Mucosa of gallbladder (tissue), 1 donor: ENCODE measurements around the gene NUP160. TPM values are rescaled to one million over a fixed set of nuclear protein-coding genes. Genes with fewer than 3 reads are reported as not detected.
"Not testable (repeated sequence)": the region's sequence is repeated elsewhere in the genome, so short reads cannot be mapped to it uniquely, and the experiment has no call there.

ENCODE experiments used
- DNase-seq: peaks from one replicate; pipeline ENCODE4 v3.0.0-alpha.2; 2020; ENCODE audit warnings: low spot score
- total RNA-seq: library from RNA; stranded (reverse); gene quantifications from one replicate; pipeline ENCODE4 v1.2.1, GENCODE V29; 2021
- donor health status: DM: no; HTN: no; CAD: no.

The NUP160 gene
- 26.1 TPM for total RNA-seq

- DNase-seq, result peak; percentile 82
Measured at GRCh38 chr11:47847892-47848699, at the start of gene NUP160. Gene NUP160 (minus strand): TSS chr11:47848350. CDS start chr11:47848318, 32 bp downstream.

GRCh38 chr11:47896199-47896598 lies 48.0 kb upstream of the NUP160 start:
- no peak for DNase-seq

- no peak for DNase-seq
Measured at GRCh38 chr11:47895035-47895434, 46.9 kb upstream of the NUP160 start.

- DNase-seq, result not testable (repeated sequence)
Measured at GRCh38 chr11:47892546-47893276, 44.6 kb upstream of the NUP160 start.

- DNase-seq, result no peak
Measured at GRCh38 chr11:47891886-47892285, 43.7 kb upstream of the NUP160 start.

- DNase-seq, result no peak
Measured at GRCh38 chr11:47889714-47890441, 41.7 kb upstream of the NUP160 start.

- DNase-seq, result no peak
Measured at GRCh38 chr11:47887910-47888569, 39.9 kb upstream of the NUP160 start.

- DNase-seq, result peak; percentile 48
Measured at GRCh38 chr11:47886096-47886495, 37.9 kb upstream of the NUP160 start.

GRCh38 chr11:47882437-47882836 lies 34.3 kb upstream of the NUP160 start:
- not testable (repeated sequence) for DNase-seq

GRCh38 chr11:47881145-47881544 lies 33.0 kb upstream of the NUP160 start:
- DNase-seq, result no peak

- no peak for DNase-seq
Measured at GRCh38 chr11:47879259-47880158, 31.4 kb upstream of the NUP160 start.

GRCh38 chr11:47875858-47876257 lies 27.7 kb upstream of the NUP160 start:
- DNase-seq, result not testable (repeated sequence)

- no peak for DNase-seq
Measured at GRCh38 chr11:47870404-47870803, 22.3 kb upstream of the NUP160 start.

- no peak for DNase-seq
Measured at GRCh38 chr11:47869544-47870393, 21.6 kb upstream of the NUP160 start.

- no peak for DNase-seq
Measured at GRCh38 chr11:47867823-47868222, 19.7 kb upstream of the NUP160 start.

- not testable (repeated sequence) for DNase-seq
Measured at GRCh38 chr11:47866892-47867291, 18.7 kb upstream of the NUP160 start.

GRCh38 chr11:47864901-47865300 lies 16.8 kb upstream of the NUP160 start:
- no peak for DNase-seq

GRCh38 chr11:47863898-47864430 lies 15.8 kb upstream of the NUP160 start:
- DNase-seq, result no peak

- DNase-seq, result no peak
Measured at GRCh38 chr11:47863189-47863897, 15.2 kb upstream of the NUP160 start.
